ENCODE data around the gene CNOT6.
"Not testable (repeated sequence)": the region's sequence is repeated elsewhere in the genome, so short reads cannot be mapped to it uniquely, and the experiment has no call there.

CNOT6 gene

DNA sequence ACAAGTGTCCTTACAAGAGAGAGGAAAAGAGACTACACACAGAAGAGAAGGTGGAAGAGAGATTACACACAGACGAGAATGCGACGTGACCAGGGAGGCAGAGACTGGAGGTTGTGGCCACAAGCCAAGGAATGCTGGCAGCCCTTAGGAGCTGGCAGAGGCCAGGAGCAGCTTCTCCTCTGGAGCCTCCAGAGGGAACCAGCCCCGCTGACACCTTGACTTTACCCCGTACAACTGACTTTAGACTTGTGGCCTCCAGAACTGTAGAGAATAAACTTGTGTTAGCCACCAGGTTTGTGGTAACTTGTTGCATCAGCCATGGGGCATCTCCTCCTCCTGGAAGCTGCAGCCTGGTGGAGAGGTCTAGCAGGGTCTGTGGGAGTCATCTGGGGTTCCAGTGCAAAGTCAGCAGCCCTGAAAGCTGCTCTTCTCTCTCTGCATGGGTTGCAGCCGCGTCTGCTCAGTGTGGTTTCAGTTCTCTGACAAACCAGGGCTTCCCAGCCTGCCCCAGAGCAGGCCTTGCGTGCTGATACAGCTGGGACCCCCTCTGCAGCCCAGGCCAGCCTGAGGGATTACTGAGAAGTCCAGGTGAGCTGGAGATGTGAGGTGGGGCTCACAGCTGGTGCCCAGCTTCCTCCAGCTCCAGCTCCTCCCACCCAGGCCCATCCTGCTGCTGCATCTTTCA lies 30.8 kb upstream of the CNOT6 start:
- DNase-seq (ENCODE audit: low read depth in 2 of 2) = no peak
- TF ChIP-seq, protein P1, sequence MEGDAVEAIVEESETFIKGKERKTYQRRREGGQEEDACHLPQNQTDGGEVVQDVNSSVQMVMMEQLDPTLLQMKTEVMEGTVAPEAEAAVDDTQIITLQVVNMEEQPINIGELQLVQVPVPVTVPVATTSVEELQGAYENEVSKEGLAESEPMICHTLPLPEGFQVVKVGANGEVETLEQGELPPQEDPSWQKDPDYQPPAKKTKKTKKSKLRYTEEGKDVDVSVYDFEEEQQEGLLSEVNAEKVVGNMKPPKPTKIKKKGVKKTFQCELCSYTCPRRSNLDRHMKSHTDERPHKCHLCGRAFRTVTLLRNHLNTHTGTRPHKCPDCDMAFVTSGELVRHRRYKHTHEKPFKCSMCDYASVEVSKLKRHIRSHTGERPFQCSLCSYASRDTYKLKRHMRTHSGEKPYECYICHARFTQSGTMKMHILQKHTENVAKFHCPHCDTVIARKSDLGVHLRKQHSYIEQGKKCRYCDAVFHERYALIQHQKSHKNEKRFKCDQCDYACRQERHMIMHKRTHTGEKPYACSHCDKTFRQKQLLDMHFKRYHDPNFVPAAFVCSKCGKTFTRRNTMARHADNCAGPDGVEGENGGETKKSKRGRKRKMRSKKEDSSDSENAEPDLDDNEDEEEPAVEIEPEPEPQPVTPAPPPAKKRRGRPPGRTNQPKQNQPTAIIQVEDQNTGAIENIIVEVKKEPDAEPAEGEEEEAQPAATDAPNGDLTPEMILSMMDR (IDR thresholded peaks at IDR 0.05; ENCODE audit: low read depth, low read length) = no peak
- no peak overlapping the region for H3K4me3 ChIP-seq (replicated peaks in 1 of 2; ENCODE audit: low read depth in 2 of 2, low read length in 2 of 2)

DNA sequence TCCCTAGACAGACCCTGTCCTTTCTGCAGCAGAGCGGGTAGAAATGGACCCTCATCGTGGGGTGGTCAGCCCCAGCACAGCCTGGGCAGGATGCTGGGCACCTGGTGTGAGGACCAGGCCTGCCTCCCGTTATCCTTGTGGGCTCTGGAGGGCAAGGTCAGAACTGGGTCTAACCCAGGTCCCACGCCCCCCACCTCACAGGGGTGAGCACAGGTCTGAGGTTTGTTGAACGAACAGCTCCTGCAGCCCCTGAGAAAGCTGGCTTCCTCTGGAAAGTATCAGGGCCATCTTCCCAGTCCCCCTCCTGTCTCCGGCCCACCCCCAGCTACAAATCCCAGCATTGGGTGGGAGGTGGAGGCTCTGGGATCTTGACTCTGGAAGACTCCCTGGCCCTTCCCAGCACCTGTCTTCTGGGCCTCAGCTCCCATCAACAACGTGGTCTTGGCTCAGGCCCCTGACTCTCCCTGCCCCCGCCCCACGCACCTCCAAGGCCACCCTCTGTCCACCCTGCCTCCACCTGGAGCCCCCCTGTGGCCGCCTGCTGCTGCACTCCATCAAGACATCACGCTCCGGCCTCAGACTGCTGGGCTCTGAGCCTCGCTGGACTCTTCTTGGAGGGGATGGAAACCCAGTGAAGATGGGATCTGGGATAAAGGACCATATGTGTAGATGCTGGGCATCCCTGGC lies 30.1 kb upstream of the CNOT6 start:
- DNase-seq (ENCODE audit: low read depth in 2 of 2) = no peak
- TF ChIP-seq, protein P1 (IDR thresholded peaks at IDR 0.05; ENCODE audit: low read depth, low read length) = no peak
- no peak overlapping the region for H3K4me3 ChIP-seq (replicated peaks in 1 of 2; ENCODE audit: low read depth in 2 of 2, low read length in 2 of 2)

- TF ChIP-seq, protein P1 (IDR thresholded peaks at IDR 0.05; ENCODE audit: low read depth, low read length) = no peak
- DNase-seq (ENCODE audit: low read depth in 2 of 2) = no peak
- no peak overlapping the region for H3K4me3 ChIP-seq (replicated peaks in 1 of 2; ENCODE audit: low read depth in 2 of 2, low read length in 2 of 2)
These were observed 29.6 kb upstream of the CNOT6 start for GRCh38 chr5:180464603-180464970.

DNA sequence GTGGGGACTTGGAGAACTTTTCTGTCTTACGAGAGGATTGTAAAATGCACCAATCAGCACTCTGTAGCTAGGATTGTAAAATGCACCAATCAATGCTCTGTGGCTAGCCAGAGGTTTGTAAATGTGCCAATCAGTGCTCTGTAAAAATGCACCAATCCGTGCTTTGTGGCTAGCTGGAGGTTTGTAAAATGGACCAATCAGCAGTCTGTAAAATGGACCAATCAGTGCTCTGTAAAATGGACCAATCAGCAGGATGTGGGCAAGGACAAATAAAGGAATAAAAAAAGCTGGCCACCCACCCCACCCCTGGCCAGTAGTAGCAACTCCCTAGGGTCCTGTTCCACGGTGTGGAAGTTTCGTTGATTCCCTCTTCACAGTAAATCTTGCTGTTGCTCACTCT lies 29.1 kb upstream of the CNOT6 start:
- H3K4me3 ChIP-seq (replicated peaks in 1 of 2; ENCODE audit: low read depth in 2 of 2, low read length in 2 of 2); DNase-seq (ENCODE audit: low read depth in 2 of 2): not testable (repeated sequence)

DNA sequence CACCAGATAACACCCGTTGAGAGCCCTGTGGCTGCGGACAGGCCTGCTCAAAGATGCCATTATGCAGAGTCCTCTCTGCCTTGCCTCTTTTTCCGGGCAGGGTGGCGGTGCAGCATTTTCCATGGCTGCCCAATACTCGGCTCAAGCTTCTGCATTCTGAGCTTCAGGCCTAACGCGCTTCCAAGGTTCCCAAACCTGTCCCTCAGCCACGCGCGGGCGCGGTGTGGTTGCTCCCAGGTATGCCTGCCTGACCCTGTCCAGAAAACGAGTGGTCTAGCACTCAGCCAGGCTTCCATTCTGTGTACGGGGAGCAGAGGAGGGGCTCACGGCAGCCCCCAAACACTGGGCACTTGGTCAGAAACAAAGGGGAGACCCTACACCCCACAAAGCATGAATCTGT lies 27.9 kb upstream of the CNOT6 start:
- no peak overlapping the region for H3K4me3 ChIP-seq (replicated peaks in 1 of 2; ENCODE audit: low read depth in 2 of 2, low read length in 2 of 2)
- TF ChIP-seq, protein P1 (IDR thresholded peaks at IDR 0.05; ENCODE audit: low read depth, low read length) = no peak
- DNase-seq (ENCODE audit: low read depth in 2 of 2) = no peak

DNA sequence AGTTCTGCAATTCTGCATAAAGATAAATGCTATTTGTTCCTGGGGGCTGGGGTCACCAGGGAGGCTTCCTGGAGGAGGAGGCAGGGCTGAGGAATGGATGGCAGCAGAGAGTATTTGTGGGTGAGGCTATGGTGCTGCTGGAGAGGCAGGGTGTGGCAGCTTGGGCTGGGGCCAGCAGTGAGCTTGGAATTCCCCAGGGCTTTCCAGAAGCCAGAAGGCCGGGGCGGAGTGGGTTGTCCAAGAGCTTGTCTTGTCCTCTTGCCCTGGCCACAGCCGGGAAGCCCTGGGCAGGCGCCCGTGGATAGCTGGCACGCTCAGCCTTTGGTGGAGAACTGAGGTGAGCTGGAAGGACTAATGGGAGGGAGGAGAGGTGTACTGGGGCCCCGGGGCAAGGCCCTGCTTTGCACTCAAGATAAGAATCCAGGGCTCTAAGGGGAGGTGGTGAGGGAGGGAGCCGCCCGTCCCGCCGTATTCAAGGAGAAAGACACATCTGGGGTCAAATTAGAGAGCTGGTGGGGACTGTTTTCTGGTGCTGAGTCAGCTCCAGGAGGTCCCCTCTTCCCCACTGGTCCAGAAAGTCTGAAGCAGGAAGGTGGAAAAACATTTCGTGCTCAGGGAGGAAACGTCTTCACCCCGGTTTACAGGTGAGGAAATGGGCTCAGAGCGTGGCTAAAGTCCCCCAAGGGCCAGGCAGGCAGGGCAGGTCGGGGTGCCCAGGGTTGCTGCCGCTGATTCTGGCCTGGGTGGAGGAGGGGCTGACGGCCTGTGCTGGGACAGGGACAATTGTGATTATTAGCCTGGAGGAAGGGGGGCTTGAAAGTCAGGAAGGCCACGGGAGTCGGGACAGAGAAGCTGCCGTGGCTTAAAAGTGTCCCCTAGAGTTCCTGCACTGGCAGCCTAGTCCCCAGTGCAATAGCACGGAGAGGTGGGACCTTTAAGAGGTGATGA lies 26.9 kb upstream of the CNOT6 start:
- TF ChIP-seq, protein P1 (IDR thresholded peaks at IDR 0.05; ENCODE audit: low read depth, low read length) = no peak
- DNase-seq (ENCODE audit: low read depth in 2 of 2) = peak; percentile 43 to 60

More for the DNA sequence above, 26.9 kb upstream of the CNOT6 start:
- no peak overlapping the region for H3K4me3 ChIP-seq (replicated peaks in 1 of 2; ENCODE audit: low read depth in 2 of 2, low read length in 2 of 2)
